ENCODE data around the gene PARD3B.

GRCh38 chr2:205531489-205532148 is 986.3 kb downstream of the PARD3B start:
- TF ChIP-seq CTCF (IDR thresholded peaks at IDR 0.05; ENCODE audit: low read length) (no peak), EZH2 (optimal IDR thresholded peaks at IDR 0.05; ENCODE audit: low read depth, low read length) (no peak), EZH2phosphoT487 (IDR thresholded peaks at IDR 0.05; ENCODE audit: low read length) (no peak)

Measured in MM.1S (cell line).